Measurements from ENCODE around the gene NFIB.

Gene NFIB

DNA sequence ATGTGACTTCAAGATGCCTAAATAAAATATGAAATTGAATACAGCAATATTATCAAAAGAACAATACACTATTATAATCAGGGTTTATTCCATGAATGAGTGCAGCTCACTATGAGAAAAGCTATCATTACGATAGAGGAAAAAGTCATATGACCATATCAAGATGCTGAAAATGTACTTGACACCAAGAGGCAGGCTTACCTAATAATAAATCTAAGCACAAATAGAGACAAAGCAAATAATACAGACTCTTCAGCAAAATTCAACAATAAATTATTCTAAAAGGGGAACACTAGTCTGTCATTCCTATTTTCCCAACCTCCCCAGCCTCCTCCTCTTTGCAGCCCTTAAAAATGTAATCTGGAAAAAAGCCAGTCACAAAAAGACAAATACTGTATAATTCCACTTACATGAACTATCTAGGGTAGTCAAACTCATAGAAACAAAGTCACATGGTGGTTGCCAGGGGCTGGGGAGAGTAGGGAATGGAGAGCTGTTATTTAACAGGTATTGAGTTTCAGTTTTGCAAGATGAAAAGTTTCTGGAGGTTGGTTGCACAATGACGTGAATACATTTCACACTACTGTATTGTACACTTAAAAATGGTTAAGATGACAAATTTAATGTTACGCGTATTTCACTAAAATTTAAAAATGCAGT lies 148.4 kb downstream of the NFIB start:
- H3K36me3 ChIP-seq, result no peaks in the 10 kb centered on the region
- H3K4me3 ChIP-seq (ENCODE audit: low read depth, low read length), result no peak overlapping the region
- H3K9me3 ChIP-seq (ENCODE audit: severe bottlenecking), result no peaks in the 10 kb centered on the region
- TF ChIP-seq, protein P1, sequence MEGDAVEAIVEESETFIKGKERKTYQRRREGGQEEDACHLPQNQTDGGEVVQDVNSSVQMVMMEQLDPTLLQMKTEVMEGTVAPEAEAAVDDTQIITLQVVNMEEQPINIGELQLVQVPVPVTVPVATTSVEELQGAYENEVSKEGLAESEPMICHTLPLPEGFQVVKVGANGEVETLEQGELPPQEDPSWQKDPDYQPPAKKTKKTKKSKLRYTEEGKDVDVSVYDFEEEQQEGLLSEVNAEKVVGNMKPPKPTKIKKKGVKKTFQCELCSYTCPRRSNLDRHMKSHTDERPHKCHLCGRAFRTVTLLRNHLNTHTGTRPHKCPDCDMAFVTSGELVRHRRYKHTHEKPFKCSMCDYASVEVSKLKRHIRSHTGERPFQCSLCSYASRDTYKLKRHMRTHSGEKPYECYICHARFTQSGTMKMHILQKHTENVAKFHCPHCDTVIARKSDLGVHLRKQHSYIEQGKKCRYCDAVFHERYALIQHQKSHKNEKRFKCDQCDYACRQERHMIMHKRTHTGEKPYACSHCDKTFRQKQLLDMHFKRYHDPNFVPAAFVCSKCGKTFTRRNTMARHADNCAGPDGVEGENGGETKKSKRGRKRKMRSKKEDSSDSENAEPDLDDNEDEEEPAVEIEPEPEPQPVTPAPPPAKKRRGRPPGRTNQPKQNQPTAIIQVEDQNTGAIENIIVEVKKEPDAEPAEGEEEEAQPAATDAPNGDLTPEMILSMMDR (IDR thresholded peaks at IDR 0.05; ENCODE audit: low read depth, low read length), result no peak
- no peak for DNase-seq
- no peaks in the 10 kb centered on the region for H3K27me3 ChIP-seq (ENCODE audit: insufficient read depth, low read depth, severe bottlenecking)
- H3K27ac ChIP-seq, result no peak overlapping the region

DNA sequence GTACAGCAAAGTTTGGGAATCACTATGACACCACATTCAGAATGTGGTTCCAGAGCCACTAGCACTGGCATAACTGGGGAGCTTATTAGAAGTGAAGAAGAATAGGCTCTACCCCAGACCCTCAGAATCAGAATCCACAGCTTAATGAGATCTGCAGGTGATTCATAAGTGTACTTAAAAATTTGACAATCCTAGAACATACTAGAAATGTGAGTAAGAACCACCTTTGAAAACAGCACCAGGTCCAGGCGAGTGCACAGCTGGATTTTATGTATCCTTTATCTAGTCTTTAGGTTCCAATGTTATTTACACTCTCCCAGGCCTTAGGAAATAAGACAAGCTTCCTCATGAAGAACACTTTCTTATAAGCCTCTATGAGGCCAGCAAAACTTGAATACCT lies 149.0 kb downstream of the NFIB start:
- Histone ChIP-seq H3K27ac (no peak overlapping the region), H3K9me3 (ENCODE audit: severe bottlenecking) (no peaks in the 10 kb centered on the region)

DNA sequence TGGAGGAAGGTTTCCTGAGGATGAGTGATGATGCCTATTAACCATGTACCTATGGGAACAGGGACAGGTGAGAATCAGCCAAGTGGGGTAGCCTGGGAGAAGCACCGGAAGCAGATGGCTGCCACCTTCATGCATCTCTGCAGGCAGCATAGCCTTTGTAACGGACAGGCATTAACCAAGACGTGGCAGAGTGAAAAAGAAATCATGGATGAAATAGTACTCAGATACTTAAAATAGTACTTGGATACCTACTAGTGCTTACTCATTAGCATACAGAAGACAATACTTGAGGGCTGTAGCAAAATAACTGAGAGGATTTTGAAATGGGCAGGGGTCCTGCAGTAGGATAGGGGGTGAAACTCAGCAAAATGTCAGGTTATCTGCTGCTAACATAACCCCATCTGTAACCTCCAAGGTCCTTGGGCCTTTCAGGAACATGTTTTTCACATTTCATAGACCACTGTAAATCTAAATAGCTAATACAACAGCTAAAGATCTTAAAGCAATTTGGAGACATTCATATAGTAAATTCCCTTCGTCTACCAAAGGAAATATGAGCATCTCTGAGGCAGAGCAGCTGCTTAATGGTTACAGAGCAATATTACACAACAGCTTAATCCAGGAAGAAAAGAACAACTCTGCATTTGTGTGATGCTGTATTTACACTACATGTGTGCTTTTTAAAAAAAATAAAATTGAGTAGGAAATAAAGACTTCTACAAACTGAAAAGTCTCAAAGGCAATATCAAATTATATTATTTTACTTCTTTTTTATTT lies 154.3 kb downstream of the NFIB start:
- TF ChIP-seq, protein P1 (IDR thresholded peaks at IDR 0.05; ENCODE audit: low read depth, low read length), result no peak
- no peak for DNase-seq
- Histone ChIP-seq H3K36me3 (no peaks in the 10 kb centered on the region), H3K27me3 (ENCODE audit: insufficient read depth, low read depth, severe bottlenecking) (no peaks in the 10 kb centered on the region), H3K9me3 (ENCODE audit: severe bottlenecking) (no peaks in the 10 kb centered on the region), H3K27ac (no peak overlapping the region), H3K4me3 (ENCODE audit: low read depth, low read length) (no peak overlapping the region)

More for the DNA sequence above, 149.0 kb downstream of the NFIB start:
- H3K4me3 ChIP-seq (ENCODE audit: low read depth, low read length), result no peak overlapping the region
- no peaks in the 10 kb centered on the region for H3K27me3 ChIP-seq (ENCODE audit: insufficient read depth, low read depth, severe bottlenecking)
- no peak for DNase-seq
- H3K36me3 ChIP-seq, result no peaks in the 10 kb centered on the region
- TF ChIP-seq, protein P1 (IDR thresholded peaks at IDR 0.05; ENCODE audit: low read depth, low read length), result no peak

DNA sequence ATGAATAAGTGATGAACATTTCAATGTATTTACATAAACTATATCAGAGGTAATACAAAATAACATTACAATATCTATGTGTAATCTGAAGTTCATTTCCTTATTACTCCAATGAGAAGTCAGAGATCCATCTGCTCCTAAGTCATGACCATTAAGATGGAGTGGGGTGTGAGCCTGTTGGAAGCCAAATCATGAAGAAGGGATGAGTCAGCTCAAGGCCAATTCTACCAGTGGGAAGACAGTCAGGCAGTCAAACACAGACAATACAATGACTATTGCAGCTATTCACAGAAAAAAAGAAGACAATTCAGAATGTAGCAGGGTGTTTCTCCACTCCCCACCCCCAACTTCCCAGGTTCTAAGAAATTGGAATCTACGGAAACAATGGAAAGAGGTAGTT lies 155.0 kb downstream of the NFIB start:
- Histone ChIP-seq H3K27ac (no peak overlapping the region), H3K27me3 (ENCODE audit: insufficient read depth, low read depth, severe bottlenecking) (no peaks in the 10 kb centered on the region), H3K9me3 (ENCODE audit: severe bottlenecking) (no peaks in the 10 kb centered on the region), H3K36me3 (no peaks in the 10 kb centered on the region), H3K4me3 (ENCODE audit: low read depth, low read length) (no peak overlapping the region)
- no peak for DNase-seq
- TF ChIP-seq, protein P1 (IDR thresholded peaks at IDR 0.05; ENCODE audit: low read depth, low read length), result no peak

DNA sequence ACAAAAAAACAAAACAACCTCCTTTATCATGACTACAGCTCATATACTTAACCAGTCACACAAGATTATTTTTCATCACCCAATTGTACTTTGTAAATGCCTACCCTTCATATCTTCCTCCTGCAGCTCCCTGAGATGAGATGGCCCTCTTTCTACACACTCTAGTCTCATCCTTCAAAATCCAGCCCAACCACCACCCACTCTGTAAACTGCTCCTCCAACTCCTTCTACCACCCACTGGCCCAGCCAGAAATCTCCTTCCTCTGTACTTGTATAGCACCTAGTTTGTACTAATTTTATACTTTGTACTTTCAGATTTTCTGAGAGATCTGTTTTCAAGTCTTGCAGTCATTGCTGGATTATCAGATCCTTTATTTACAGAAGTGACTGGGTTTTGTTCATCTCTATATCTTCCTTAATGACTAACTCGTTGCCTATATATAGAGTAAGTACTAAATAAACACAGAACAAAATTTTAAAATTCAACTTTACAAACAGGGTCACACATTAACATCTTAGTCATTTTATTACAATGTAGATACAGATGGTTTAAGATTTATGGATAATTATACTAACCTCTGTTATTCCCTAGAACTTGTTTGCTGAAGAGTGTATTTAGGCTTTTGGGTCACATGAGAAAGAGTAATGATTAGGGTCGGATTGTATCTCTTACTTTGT lies 155.7 kb downstream of the NFIB start:
- no peaks in the 10 kb centered on the region for H3K27me3 ChIP-seq (ENCODE audit: insufficient read depth, low read depth, severe bottlenecking)
- DNase-seq, result no peak
- TF ChIP-seq, protein P1 (IDR thresholded peaks at IDR 0.05; ENCODE audit: low read depth, low read length), result no peak

More for the DNA sequence above, 155.7 kb downstream of the NFIB start:
- H3K27ac ChIP-seq, result no peak overlapping the region
- no peak overlapping the region for H3K4me3 ChIP-seq (ENCODE audit: low read depth, low read length)
- H3K9me3 ChIP-seq (ENCODE audit: severe bottlenecking), result no peaks in the 10 kb centered on the region
- no peaks in the 10 kb centered on the region for H3K36me3 ChIP-seq

All from WERI-Rb-1 (cell line).